HCT116 (cell line): ENCODE results near the gene LYSMD3. TPM values are rescaled to one million over a fixed set of nuclear protein-coding genes. Genes with fewer than 3 reads are reported as not detected.

Experiments
- ATAC-seq: fragments of 200-7000 bp; cut with Tn5 transposase; 2 replicates; pipeline ENCODE4 v1.9.1; 2020; ENCODE audit warnings: mild to moderate bottlenecking, moderate library complexity
- BruUV-seq: library from RNA; stranded (reverse); fragments of 400-500 nt; replicated peaks from 2 replicates; lab custom pipeline; 2021; lab: Mats Ljungman, UMichigan
- CTCF ChIA-PET: fragments of 300-600 bp; sonication (Branson Sonifier 250); formaldehyde crosslinking; loops from one replicate; lab custom pipeline; 2021; ENCODE audit warnings: antibody characterized with exemption; lab: Charles Lee
- POLR2A ChIA-PET: fragments of 300-600, 350-600 bp; sonication (Branson Sonifier 250); formaldehyde crosslinking; loops from one replicate; lab custom pipeline; 2021; ENCODE audit warnings: antibody characterized with exemption; lab: Charles Lee
- RAD21 ChIA-PET, 2 experiments: fragments of 300-600 bp; sonication (Branson Sonifier 250); formaldehyde crosslinking; loops; one replicate each; lab custom pipeline; 2023; ENCODE audit warnings: low total read pairs in 2 of 2; ENCODE audit not compliant: uncharacterized antibody in 2 of 2, unreplicated experiment in 2 of 2, low non-redundant PET in 1 of 2; lab: Charles Lee
- DNase-seq: peaks from one replicate; pipeline ENCODE4 v3.0.0-alpha.2; 2010; ENCODE audit warnings: low read depth, low spot score
- H2AFZ ChIP-seq: fragments of 200-600 bp; shearing (Covaris generic), sonication (generic); 2 replicates; pipeline ENCODE4 v1.6.1; 2017; ENCODE audit warnings: low read depth, mixed run types, mixed read lengths, antibody characterized with exemption, low read length; ENCODE audit not compliant: poor library complexity, severe bottlenecking
- H3K27ac ChIP-seq: 2 replicates; pipeline ENCODE4 v1.5.1; 2012; ENCODE audit warnings: low read depth, low read length
- H3K27me3 ChIP-seq: fragments of 200-600 bp; sonication (generic); 2 replicates; pipeline ENCODE4 v1.6.1; 2016; ENCODE audit warnings: mixed run types, low read length, mixed read lengths; ENCODE audit not compliant: insufficient read depth
- H3K36me3 ChIP-seq, 2 experiments: fragments of 200-500 bp in 1 of 2; fragments of 200-600 bp in 1 of 2; sonication (Bioruptor generic) in 1 of 2; sonication (generic) in 1 of 2; 2 replicates each; pipeline versions ENCODE4 v1.5.1 to v1.6.1; 2014 to 2016; ENCODE audit warnings: low read length in 2 of 2, inconsistent platforms in 1 of 2, mixed read lengths in 1 of 2, mixed run types in 1 of 2; ENCODE audit not compliant: insufficient read depth in 2 of 2, control insufficient read depth in 1 of 2
- H3K4me1 ChIP-seq, 2 experiments: fragments of 200-600 bp in 1 of 2; sonication (generic) in 1 of 2; 2 replicates each; pipeline versions ENCODE4 v1.5.1 to v1.6.1; 2012 to 2017; ENCODE audit warnings: low read length in 2 of 2, inconsistent platforms in 1 of 2, mild to moderate bottlenecking in 1 of 2, mixed read lengths in 1 of 2, mixed run types in 1 of 2, moderate library complexity in 1 of 2; ENCODE audit not compliant: insufficient read depth in 2 of 2, control insufficient read depth in 1 of 2
- H3K4me2 ChIP-seq: fragments of 200-600 bp; sonication (generic); 2 replicates; pipeline ENCODE4 v1.6.1; 2017; ENCODE audit warnings: mixed run types, low read length, mixed read lengths
- H3K4me3 ChIP-seq, 2 experiments: fragments of 200-600 bp in 1 of 2; sonication (generic) in 1 of 2; replicated peaks in 1 of 2; 2 replicates each; pipeline ENCODE4 v1.5.1; 2011 to 2016; ENCODE audit warnings: low read length in 2 of 2, control low read depth in 1 of 2, low read depth in 1 of 2, mild to moderate bottlenecking in 1 of 2, mixed read lengths in 1 of 2, mixed run types in 1 of 2
- H3K79me2 ChIP-seq: fragments of 200-600 bp; sonication (generic); 2 replicates; pipeline ENCODE4 v1.6.1; 2017; ENCODE audit warnings: mild to moderate bottlenecking, mixed run types, low read length, moderate library complexity, mixed read lengths; ENCODE audit not compliant: insufficient read depth
- H3K9ac ChIP-seq: fragments of 200-600 bp; sonication (generic); 2 replicates; pipeline ENCODE4 v1.6.1; 2016; ENCODE audit warnings: low read length, mixed read lengths
- H3K9me2 ChIP-seq: fragments of 200-600 bp; sonication (generic), shearing (Covaris generic); 2 replicates; pipeline ENCODE4 v1.6.1; 2017; ENCODE audit warnings: mixed run types, mild to moderate bottlenecking, moderate library complexity; ENCODE audit not compliant: insufficient read depth
- H3K9me3 ChIP-seq, 2 experiments: fragments of 200-500 bp in 1 of 2; fragments of 200-600 bp in 1 of 2; sonication (Bioruptor generic) in 1 of 2; sonication (generic) in 1 of 2; 2 replicates each; pipeline ENCODE4 v1.6.1; 2014 to 2017; ENCODE audit warnings: low read length in 2 of 2, mixed read lengths in 2 of 2, inconsistent platforms in 1 of 2, low read depth in 1 of 2, mild to moderate bottlenecking in 1 of 2, mixed run types in 1 of 2, moderate library complexity in 1 of 2; ENCODE audit not compliant: control insufficient read depth in 1 of 2, insufficient read depth in 1 of 2
- H4K20me1 ChIP-seq: fragments of 200-600 bp; sonication (generic), shearing (Covaris generic); 2 replicates; pipeline ENCODE4 v1.6.1; 2017; ENCODE audit warnings: mixed run types, mild to moderate bottlenecking, moderate library complexity; ENCODE audit not compliant: insufficient read depth
- CBX3 ChIP-seq: IDR thresholded peaks from 2 replicates; pipeline ENCODE4 v1.6.1; 2012; ENCODE audit warnings: low read depth
- FOSL1 ChIP-seq: IDR thresholded peaks from 2 replicates; pipeline ENCODE4 v1.6.1; 2012; ENCODE audit warnings: low read depth
- JUND ChIP-seq: IDR thresholded peaks from 2 replicates; pipeline ENCODE4 v1.6.1; 2012
- POLR2A ChIP-seq: IDR thresholded peaks from 2 replicates; pipeline ENCODE4 v1.7.0; 2011; ENCODE audit warnings: borderline replicate concordance; ENCODE audit not compliant: insufficient read depth, insufficient read length; ENCODE audit errors: extremely low read depth
- RAD21 ChIP-seq: IDR thresholded peaks from 2 replicates; pipeline ENCODE4 v1.6.1; 2012; ENCODE audit warnings: low read depth, mild to moderate bottlenecking
- SRF ChIP-seq: IDR thresholded peaks from 2 replicates; pipeline ENCODE4 v1.6.1; 2012; ENCODE audit warnings: low read depth
- TCF7L2 ChIP-seq: IDR thresholded peaks from 2 replicates; pipeline ENCODE4 v1.7.0; 2011; ENCODE audit warnings: borderline replicate concordance, inconsistent platforms; ENCODE audit not compliant: insufficient read depth, insufficient read length; ENCODE audit errors: extremely low read depth
- YY1 ChIP-seq: IDR thresholded peaks from 2 replicates; pipeline ENCODE4 v1.6.1; 2011; ENCODE audit warnings: low read length, low read depth, moderate library complexity, mild to moderate bottlenecking; ENCODE audit not compliant: insufficient replicate concordance; ENCODE audit errors: extremely low read depth
- ZFX ChIP-seq: fragments of 450-650 bp; IDR thresholded peaks from 2 replicates; pipeline ENCODE4 v1.6.1; 2017
- intact Hi-C: fragments of 100-400 bp; cut with micrococcal nuclease; formaldehyde crosslinking; loops from 2 replicates; pipeline ENCODE4 v1.10.0; 2022
- total RNA-seq: library from RNA; stranded (reverse); gene quantifications from one replicate; pipeline ENCODE4 v1.2.1, GENCODE V29; 2021; ENCODE audit not compliant: unreplicated experiment
- TF ChIP-seq, protein P1 (sequence below): IDR thresholded peaks from 2 replicates; pipeline ENCODE4 v1.6.1; 2012
- TF ChIP-seq, protein P2 (sequence below), 3 experiments: fragments of 200-600 bp in 1 of 3; sonication (generic) in 1 of 3; IDR thresholded peaks in 2 of 3; conservative IDR thresholded peaks in 1 of 3; 2 replicates each; pipeline ENCODE4 v1.5.1; 2012 to 2017; ENCODE audit warnings: low read depth in 2 of 3, low read length in 2 of 3, antibody characterized with exemption in 1 of 3, borderline replicate concordance in 1 of 3, control low read depth in 1 of 3, mild to moderate bottlenecking in 1 of 3, mixed read lengths in 1 of 3, mixed run types in 1 of 3, moderate library complexity in 1 of 3; ENCODE audit not compliant: insufficient read depth in 1 of 3
- TF ChIP-seq, protein P3 (sequence below): IDR thresholded peaks from 2 replicates; pipeline ENCODE4 v1.6.1; 2012; ENCODE audit warnings: low read depth

The LYSMD3 gene
- total RNA-seq, 1 experiment from 2014 or later, result 18.0 TPM

DNA sequence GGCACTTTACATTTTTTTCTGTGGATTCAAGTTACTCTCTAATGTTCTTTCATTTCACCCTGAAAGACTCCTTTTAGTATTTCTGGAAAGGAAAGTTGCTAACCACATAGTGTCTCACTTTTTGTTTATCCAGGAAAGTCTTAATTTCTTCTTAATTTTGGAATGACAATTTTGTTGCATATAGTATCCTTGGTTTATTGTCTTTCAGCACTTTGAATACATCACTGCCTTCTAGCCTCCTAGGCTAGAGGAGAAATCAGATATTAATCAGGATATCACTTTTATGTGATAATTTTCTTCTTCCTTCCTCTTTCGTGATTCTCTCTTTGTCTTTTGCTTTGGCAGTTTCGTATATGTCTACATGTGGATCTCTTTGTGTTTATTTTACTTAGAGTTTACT lies 40.6 kb upstream of the LYSMD3 start:
- no peak for DNase-seq

More for the DNA sequence above, 40.6 kb upstream of the LYSMD3 start:
- ChIA-PET POLR2A (no interaction called here), CTCF (no interaction called here), RAD21 (no interaction called here)
- Histone ChIP-seq H2AFZ (no peak overlapping the region), H3K4me2 (no peak overlapping the region), H4K20me1 (no peaks in the 10 kb centered on the region), H3K9me3 (no peaks in the 10 kb centered on the region), H3K27ac (no peak overlapping the region), H3K4me3 (no peak overlapping the region), H3K36me3 (no peaks in the 10 kb centered on the region), H3K4me1 (no peaks in the 10 kb centered on the region), H3K79me2 (no peaks in the 10 kb centered on the region), H3K27me3 (no peaks in the 10 kb centered on the region), H3K9ac (no peak overlapping the region), H3K9me2 (no peaks in the 10 kb centered on the region)
- TF ChIP-seq, protein P1, sequence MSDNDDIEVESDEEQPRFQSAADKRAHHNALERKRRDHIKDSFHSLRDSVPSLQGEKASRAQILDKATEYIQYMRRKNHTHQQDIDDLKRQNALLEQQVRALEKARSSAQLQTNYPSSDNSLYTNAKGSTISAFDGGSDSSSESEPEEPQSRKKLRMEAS, result no peak
- no peak for TF ChIP-seq POLR2A
- no peak for TF ChIP-seq RAD21
- TF ChIP-seq YY1, result no peak
- no peak for TF ChIP-seq CBX3
- TF ChIP-seq JUND, result no peak
- TF ChIP-seq FOSL1, result no peak
- TF ChIP-seq ZFX, result no peak
- TF ChIP-seq TCF7L2, result no peak
- TF ChIP-seq, protein P2, sequence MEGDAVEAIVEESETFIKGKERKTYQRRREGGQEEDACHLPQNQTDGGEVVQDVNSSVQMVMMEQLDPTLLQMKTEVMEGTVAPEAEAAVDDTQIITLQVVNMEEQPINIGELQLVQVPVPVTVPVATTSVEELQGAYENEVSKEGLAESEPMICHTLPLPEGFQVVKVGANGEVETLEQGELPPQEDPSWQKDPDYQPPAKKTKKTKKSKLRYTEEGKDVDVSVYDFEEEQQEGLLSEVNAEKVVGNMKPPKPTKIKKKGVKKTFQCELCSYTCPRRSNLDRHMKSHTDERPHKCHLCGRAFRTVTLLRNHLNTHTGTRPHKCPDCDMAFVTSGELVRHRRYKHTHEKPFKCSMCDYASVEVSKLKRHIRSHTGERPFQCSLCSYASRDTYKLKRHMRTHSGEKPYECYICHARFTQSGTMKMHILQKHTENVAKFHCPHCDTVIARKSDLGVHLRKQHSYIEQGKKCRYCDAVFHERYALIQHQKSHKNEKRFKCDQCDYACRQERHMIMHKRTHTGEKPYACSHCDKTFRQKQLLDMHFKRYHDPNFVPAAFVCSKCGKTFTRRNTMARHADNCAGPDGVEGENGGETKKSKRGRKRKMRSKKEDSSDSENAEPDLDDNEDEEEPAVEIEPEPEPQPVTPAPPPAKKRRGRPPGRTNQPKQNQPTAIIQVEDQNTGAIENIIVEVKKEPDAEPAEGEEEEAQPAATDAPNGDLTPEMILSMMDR (IDR thresholded peaks at IDR 0.05 in 2 of 3, conservative IDR thresholded peaks at IDR 0.05 in 1 of 3; ENCODE audit: borderline replicate concordance in 1 of 3, insufficient read depth in 1 of 3, low read depth in 2 of 3, low read length in 2 of 3), result no peak
- TF ChIP-seq, protein P3, sequence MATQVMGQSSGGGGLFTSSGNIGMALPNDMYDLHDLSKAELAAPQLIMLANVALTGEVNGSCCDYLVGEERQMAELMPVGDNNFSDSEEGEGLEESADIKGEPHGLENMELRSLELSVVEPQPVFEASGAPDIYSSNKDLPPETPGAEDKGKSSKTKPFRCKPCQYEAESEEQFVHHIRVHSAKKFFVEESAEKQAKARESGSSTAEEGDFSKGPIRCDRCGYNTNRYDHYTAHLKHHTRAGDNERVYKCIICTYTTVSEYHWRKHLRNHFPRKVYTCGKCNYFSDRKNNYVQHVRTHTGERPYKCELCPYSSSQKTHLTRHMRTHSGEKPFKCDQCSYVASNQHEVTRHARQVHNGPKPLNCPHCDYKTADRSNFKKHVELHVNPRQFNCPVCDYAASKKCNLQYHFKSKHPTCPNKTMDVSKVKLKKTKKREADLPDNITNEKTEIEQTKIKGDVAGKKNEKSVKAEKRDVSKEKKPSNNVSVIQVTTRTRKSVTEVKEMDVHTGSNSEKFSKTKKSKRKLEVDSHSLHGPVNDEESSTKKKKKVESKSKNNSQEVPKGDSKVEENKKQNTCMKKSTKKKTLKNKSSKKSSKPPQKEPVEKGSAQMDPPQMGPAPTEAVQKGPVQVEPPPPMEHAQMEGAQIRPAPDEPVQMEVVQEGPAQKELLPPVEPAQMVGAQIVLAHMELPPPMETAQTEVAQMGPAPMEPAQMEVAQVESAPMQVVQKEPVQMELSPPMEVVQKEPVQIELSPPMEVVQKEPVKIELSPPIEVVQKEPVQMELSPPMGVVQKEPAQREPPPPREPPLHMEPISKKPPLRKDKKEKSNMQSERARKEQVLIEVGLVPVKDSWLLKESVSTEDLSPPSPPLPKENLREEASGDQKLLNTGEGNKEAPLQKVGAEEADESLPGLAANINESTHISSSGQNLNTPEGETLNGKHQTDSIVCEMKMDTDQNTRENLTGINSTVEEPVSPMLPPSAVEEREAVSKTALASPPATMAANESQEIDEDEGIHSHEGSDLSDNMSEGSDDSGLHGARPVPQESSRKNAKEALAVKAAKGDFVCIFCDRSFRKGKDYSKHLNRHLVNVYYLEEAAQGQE, result no peak
- TF ChIP-seq SRF, result no peak
- ATAC-seq, result no peak
- BruUV-seq, result no TSS peak
- intact Hi-C loops, result no loop called here
